Measurements from ENCODE around the gene GYS1. TPM values are rescaled to one million over a fixed set of nuclear protein-coding genes. Genes with fewer than 3 reads are reported as not detected.
A peak's percentile ranks its signal among the peaks of the same experiment; 100 is the strongest.
"Not testable (repeated sequence)": the region's sequence is repeated elsewhere in the genome, so short reads cannot be mapped to it uniquely, and the experiment has no call there.

The GYS1 gene
- total RNA-seq, 1 donor, result 10.0 TPM

DNA sequence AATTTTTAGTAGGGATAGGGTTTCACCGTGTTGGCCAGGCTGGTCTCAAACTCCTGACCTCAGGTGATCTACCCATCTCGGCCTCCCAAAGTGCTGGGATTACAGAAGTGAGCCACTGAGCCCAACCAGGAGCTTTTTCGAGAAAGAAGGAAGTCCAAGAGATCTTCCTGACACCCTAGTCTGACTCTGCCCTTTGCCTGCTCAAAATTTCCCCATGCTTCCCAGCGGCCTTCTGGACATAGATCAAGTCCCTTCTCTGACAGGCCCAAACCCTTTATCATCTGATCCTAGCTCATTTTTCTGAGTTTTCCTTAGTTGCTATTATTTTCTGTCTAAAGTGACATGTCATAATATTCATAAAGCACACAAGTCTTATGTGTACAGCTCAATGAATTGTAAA lies 40.0 kb downstream of the GYS1 start:
- H3K4me1 ChIP-seq (ENCODE audit: insufficient read depth, low read length), result peaks cover 23% of the 10 kb centered on the region
- no peaks in the 10 kb centered on the region for H3K27me3 ChIP-seq (ENCODE audit: insufficient read depth, low read length)
- H3K4me3 ChIP-seq (ENCODE audit: low read length), result no peak overlapping the region
- no peaks in the 10 kb centered on the region for H3K9me3 ChIP-seq (ENCODE audit: low read depth, low read length)

DNA sequence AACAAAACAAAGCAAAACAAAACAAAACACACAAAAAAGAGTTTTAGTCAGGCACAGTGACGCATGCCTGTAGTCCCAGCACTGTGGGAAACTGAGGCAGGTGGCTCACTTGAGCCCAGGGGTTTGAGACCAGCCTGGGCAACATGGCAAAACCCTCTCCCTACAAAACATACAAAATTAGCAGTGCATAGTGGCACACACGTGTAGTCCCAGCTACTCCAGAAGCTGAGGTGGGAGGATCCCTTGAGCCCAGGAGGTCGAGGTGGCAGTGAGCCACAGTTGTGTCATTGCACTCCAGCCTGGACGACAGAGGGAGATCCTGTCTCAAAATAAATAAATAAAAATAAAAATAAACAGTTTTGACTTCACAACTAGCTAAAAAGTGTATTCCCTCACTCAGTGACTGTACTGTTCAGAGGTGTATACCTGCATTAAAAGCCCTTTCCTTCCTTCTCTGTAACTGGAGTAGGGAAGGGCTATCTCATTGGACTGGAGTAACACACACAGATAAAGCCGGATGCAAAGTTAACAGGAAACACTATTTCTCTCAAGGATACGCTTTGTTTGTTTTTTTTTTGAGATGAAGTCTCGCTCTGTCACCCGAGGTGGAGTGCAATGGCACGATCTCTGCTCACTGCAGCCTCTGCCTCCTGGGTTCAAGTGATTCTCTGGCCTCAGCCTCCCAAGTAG lies 42.1 kb downstream of the GYS1 start:
- Histone ChIP-seq H3K4me1 (ENCODE audit: insufficient read depth, low read length) (peaks cover 16% of the 10 kb centered on the region), H3K9me3 (ENCODE audit: low read depth, low read length) (no peaks in the 10 kb centered on the region)

DNA sequence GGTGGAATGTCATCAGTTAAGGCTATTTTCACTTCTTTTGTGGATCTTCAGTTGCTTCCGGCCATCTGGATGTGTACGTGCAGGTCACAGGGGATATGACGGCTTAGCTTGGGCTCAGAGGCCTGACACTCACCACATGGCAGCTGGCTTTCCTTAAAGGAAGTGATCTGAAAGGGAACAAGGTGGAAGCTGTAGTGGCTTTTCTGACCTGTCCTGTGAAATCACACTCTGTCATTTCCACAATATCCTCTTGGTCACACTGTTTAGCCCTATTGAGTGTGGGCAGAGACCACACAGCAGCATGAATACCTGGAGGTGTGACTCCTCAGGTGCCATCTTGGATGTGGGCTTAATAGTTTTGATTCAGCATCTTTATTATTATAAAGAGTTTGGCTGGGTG lies 43.0 kb downstream of the GYS1 start:
- Histone ChIP-seq H3K9me3 (ENCODE audit: low read depth, low read length) (no peaks in the 10 kb centered on the region), H3K4me3 (ENCODE audit: low read length) (no peak overlapping the region), H3K4me1 (ENCODE audit: insufficient read depth, low read length) (peaks cover 7% of the 10 kb centered on the region), H3K27me3 (ENCODE audit: insufficient read depth, low read length) (no peaks in the 10 kb centered on the region)

More for the DNA sequence above, 42.1 kb downstream of the GYS1 start:
- Histone ChIP-seq H3K4me3 (ENCODE audit: low read length) (no peak overlapping the region), H3K27me3 (ENCODE audit: insufficient read depth, low read length) (no peaks in the 10 kb centered on the region)

DNA sequence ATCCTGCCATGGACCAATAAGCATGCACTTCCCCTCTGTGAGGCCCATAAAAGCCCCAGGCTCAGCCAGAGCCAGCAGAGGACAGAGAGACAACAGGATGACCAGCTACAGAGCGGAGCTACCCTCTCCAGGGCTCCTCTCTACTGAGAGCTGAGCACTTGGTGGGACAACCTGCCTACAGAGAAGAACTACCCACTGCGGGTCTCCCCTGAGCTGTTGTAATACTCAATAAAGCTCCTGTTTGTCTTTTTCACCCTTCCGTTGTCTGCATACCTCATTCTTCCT lies 45.9 kb downstream of the GYS1 start:
- no peak overlapping the region for H3K4me3 ChIP-seq (ENCODE audit: low read length)

DNA sequence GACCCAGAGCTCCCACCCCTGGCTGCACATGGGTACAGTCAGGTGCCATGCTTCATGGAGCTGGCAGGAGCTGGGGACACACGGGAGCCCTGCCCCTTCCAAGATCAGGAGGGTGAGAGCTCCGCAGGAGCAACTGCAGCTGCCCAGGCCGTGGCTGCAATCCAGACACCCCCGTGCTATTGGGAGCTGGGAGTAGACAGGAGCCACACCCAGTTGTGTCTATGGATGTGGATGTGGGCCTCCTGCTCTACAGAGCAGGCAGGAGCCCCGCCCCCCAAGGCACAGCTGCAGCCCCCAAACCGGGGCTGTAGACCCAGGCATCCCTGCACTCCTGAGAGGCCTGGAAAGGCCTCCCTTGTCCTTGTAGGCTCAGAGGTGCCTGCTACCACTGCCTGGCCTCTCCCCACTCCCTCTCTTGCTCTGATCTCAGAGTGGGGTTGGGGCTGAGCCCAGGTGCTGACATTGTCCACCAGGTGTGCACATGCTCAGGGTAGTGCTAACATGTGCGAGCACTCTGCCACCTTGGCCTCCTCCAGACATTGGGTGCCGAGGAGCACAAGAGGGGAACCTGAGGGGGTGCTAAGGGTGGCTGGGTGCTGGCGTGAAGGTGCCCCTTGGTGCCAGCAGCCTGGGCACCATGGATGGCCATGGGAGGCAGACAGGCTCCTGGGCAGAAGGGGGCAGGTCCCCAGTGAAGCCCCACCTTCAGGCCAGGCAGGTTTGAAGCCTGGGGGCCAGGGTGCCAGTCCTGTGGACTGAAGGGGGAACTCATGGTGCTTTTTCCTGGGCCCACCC lies 46.4 kb downstream of the GYS1 start:
- no peak overlapping the region for H3K4me3 ChIP-seq (ENCODE audit: low read length)
- no peaks in the 10 kb centered on the region for H3K27me3 ChIP-seq (ENCODE audit: insufficient read depth, low read length)
- H3K9me3 ChIP-seq (ENCODE audit: low read depth, low read length), result no peaks in the 10 kb centered on the region
- H3K4me1 ChIP-seq (ENCODE audit: insufficient read depth, low read length), result no peaks in the 10 kb centered on the region

More for the DNA sequence above, 45.9 kb downstream of the GYS1 start:
- Histone ChIP-seq H3K27me3 (ENCODE audit: insufficient read depth, low read length) (no peaks in the 10 kb centered on the region), H3K4me1 (ENCODE audit: insufficient read depth, low read length) (no peaks in the 10 kb centered on the region), H3K9me3 (ENCODE audit: low read depth, low read length) (no peaks in the 10 kb centered on the region)

DNA sequence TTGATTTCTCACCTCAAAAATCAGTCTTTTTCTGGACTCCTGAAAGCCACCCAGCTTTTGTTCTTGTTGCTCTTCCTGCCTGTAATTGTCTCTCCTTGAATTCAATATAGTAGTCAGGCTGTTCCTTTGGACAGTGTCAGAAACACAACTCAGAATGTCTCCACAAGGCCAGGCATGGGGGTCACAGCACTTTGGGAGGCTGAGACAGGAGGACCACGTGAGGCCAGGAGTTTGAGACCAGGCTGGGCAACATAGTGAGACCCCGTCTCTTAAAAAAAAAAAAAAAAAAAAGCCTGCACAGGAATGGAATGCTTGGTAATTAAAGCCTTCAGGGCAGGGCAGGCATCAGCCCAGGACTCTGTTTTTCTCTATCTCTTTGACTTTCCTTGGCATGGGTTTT lies 47.3 kb downstream of the GYS1 start:
- H3K27me3 ChIP-seq (ENCODE audit: insufficient read depth, low read length), result no peaks in the 10 kb centered on the region
- no peak overlapping the region for H3K4me3 ChIP-seq (ENCODE audit: low read length)
- no peaks in the 10 kb centered on the region for H3K4me1 ChIP-seq (ENCODE audit: insufficient read depth, low read length)
- H3K9me3 ChIP-seq (ENCODE audit: low read depth, low read length), result no peaks in the 10 kb centered on the region

DNA sequence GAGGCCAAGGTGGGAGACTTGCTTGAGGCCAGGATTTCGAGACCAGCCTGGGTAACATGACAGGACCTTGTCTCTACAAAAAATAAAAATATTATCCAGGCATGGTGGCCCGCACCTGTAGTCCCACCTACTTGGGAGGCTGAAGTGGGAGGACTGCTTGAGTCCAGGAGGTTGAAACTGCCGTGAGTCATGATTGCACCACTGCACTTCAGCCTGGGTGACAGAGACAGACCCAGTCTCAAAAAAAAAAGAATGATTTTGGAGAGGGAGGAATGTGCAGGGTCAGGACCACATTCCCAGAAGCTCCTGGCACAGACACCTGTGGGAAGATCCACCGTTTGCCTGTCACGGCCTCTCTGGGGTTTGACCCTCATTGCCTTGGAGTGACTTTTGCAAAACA lies 47.7 kb downstream of the GYS1 start:
- Histone ChIP-seq H3K4me1 (ENCODE audit: insufficient read depth, low read length) (no peaks in the 10 kb centered on the region), H3K9me3 (ENCODE audit: low read depth, low read length) (no peaks in the 10 kb centered on the region), H3K4me3 (ENCODE audit: low read length) (no peak overlapping the region), H3K27me3 (ENCODE audit: insufficient read depth, low read length) (no peaks in the 10 kb centered on the region)

DNA sequence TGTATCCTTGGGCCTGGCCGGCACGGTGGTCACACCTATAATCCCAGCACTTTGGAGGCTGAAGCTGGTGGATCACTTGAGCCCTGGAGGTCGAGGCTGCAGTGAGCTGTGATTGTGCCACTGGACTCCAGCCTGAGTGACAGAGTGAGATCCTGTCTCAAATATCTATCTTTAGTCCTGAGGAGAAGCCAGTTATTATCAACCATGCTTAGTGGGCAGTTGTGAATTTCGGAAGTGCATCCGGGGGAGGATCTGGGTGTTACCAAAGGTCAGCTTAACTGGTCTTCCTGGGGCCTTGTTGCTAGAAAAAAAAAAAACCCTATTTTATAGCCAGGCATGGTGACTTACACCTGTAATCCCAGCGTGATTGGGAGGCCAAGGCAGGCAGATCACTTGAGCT lies 50.0 kb downstream of the GYS1 start:
- Histone ChIP-seq H3K27me3 (ENCODE audit: insufficient read depth, low read length) (no peaks in the 10 kb centered on the region), H3K4me1 (ENCODE audit: insufficient read depth, low read length) (no peaks in the 10 kb centered on the region), H3K4me3 (ENCODE audit: low read length) (no peak overlapping the region), H3K9me3 (ENCODE audit: low read depth, low read length) (no peaks in the 10 kb centered on the region)

DNA sequence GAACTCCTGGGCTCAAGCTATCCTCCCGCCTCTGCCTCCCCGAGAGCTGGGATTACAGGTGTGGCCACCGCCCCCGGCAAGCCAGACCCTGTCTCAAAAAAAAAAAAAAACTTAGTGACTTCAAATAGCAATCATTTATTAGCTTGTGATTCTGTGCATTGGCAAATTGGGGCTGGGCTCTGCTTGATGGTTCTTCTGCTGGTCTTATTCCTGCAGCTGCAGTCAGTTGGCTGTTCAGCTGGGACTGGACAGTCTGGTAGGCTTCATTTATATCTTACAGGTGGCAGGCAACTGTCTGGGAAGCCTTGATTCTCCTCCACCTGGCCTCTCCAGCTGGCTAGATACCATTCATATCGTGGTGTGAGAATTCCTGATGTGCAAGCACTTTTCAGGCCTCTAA lies 52.2 kb downstream of the GYS1 start:
- no peaks in the 10 kb centered on the region for H3K9me3 ChIP-seq (ENCODE audit: low read depth, low read length)
- no peaks in the 10 kb centered on the region for H3K27me3 ChIP-seq (ENCODE audit: insufficient read depth, low read length)
- H3K4me3 ChIP-seq (ENCODE audit: low read length), result no peak overlapping the region
- no peaks in the 10 kb centered on the region for H3K4me1 ChIP-seq (ENCODE audit: insufficient read depth, low read length)

DNA sequence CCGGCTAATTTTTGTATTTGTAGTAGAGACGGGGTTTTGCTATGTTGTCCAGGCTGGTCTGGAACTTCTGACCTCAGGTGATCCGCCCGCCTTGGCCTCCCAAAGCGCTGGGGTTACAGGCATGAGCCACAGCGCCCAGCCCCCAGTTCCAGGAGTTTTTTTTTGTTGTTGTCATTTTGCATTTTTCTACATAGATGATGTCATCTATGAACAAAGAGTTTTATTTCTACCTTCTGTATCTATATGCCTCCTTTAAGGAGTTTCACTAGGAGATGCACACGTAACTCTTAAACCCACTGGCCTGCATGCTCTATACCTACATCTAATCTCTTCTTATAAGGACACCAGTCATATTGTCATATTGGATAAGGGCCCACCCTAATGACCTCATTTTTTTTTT lies 54.9 kb downstream of the GYS1 start:
- Histone ChIP-seq H3K27me3 (ENCODE audit: insufficient read depth, low read length) (peaks cover under 1% of the 10 kb centered on the region), H3K9me3 (ENCODE audit: low read depth, low read length) (no peaks in the 10 kb centered on the region), H3K4me1 (ENCODE audit: insufficient read depth, low read length) (peaks cover 10% of the 10 kb centered on the region), H3K4me3 (ENCODE audit: low read length) (no peak overlapping the region)

DNA sequence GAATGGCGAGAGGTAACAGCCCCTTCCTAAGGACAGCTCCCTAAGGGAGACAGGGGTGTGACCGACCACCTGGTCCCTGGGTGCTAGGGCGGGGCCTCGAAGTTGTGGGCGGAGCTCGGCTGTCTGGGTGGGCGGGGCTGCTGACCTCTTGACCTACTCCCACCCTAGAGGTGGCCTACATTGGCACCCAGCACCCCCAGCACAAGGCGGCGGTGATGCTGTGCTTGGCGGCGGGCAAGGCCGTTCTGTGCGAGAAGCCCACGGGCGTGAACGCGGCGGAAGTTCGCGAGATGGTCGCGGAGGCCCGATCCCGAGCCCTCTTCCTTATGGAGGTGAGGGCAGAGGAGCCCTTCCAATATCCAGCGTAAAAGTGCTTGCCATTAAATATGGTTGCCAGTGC lies 57.2 kb downstream of the GYS1 start:
- Histone ChIP-seq H3K4me3 (ENCODE audit: low read length) (no peak overlapping the region), H3K9me3 (ENCODE audit: low read depth, low read length) (no peaks in the 10 kb centered on the region), H3K4me1 (ENCODE audit: insufficient read depth, low read length) (peaks cover 16% of the 10 kb centered on the region), H3K27me3 (ENCODE audit: insufficient read depth, low read length) (peaks cover 11% of the 10 kb centered on the region)

DNA sequence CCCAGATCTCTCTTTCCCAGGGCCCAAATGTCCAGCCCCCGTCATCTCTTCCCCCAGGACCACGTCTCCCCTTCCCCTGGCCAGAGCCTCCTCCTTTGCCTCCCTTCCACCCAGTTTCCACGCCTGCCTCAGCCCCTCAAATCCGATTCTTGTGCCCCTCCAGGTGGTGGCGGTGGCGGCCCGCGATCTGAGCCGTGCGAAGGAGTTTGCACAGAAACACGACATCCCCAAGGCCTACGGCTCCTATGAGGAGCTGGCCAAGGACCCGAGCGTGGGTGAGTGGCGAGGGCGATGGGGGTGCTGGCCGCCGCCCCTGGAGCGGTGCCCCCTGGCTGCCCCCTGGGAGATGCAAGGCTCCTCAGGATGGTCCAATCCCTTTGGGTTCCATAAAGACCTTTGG lies 58.3 kb downstream of the GYS1 start:
- Histone ChIP-seq H3K9me3 (ENCODE audit: low read depth, low read length) (no peaks in the 10 kb centered on the region), H3K4me1 (ENCODE audit: insufficient read depth, low read length) (peaks cover 16% of the 10 kb centered on the region)

DNA sequence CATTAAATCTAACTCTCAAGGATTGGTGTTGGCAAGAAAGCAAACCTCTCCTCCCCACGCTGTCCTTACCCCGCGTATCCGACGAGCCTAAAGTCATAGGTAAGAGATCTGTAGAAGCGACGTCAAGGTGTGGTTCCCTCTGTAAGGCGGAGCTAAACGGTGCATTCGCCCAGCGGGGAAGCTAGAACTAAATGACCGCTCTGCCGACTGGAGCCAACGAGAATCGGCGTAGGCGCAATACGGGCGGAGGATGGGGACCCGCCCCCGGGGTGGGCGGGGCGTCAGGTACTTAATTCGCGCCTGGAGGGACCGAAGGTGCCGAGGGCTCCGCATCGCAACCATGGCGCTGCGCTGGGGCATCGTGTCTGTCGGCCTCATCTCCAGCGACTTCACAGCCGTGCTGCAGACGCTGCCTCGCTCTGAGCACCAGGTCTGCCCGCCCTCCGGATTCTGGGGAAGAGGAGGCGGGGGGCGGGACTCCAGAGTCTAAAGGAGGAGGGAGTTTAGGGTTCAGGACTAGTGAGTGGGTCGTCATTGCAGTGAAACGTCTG lies 59.7 kb downstream of the GYS1 start, which contains the start of gene DHDH:
DHDH (plus strand) TSS at position 318 of the 551 bp plus-strand sequence; CDS start at position 341, 23 bp downstream.
- Histone ChIP-seq H3K4me1 (ENCODE audit: insufficient read depth, low read length) (peaks cover 16% of the 10 kb centered on the region), H3K27me3 (ENCODE audit: insufficient read depth, low read length) (peaks cover 11% of the 10 kb centered on the region), H3K4me3 (ENCODE audit: low read length) (peak within 1 kb of the TSS; percentile 29), H3K9me3 (ENCODE audit: low read depth, low read length) (no peaks in the 10 kb centered on the region)

More for the DNA sequence above, 58.3 kb downstream of the GYS1 start:
- H3K4me3 ChIP-seq (ENCODE audit: low read length), result no peak overlapping the region
- H3K27me3 ChIP-seq (ENCODE audit: insufficient read depth, low read length), result peaks cover 11% of the 10 kb centered on the region

DNA sequence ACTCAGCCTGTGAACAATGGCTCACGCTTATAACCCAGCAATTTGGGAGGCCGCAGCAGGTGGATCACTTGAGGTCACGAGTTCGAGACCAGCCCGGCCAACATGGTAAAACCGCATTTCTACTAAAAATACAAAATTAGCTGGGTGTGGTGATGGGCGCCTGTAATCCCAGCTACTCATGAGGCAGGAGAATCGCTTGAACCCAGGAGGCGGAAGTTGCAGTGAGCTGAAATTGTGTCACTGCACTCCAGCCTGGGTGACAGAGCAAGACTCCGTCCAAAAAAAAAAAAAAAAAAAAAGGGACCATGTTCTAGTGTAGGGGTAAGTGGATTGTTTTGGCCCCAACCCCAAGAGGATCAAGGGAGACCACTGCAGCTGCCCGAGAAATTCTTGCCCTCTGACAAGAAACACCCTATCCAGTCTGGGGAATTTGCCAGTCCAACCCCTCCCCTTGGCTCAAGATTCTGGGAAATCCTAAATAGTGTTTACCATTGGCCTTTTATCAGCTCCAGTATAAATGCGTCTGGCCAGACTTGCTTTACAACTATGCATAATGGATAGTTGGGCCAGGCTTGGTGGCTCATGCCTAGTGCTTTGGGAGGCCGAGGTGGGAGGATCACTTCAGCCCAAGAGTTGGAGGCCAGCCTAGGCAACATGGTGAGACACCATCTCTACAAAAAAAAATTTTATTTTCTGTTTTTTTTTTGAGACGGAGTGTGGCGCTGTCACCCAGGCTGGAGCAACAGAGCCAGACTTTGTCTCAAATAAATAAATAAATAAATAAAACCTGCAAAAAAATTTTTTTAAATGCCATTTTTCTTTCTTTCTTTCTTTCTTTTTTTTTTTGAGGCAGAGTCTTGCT lies 64.7 kb downstream of the GYS1 start:
- H3K9me3 ChIP-seq (ENCODE audit: low read depth, low read length), result no peaks in the 10 kb centered on the region
- H3K4me1 ChIP-seq (ENCODE audit: insufficient read depth, low read length), result peaks cover 8% of the 10 kb centered on the region
- H3K4me3 ChIP-seq (ENCODE audit: low read length), result no peak overlapping the region
- H3K27me3 ChIP-seq (ENCODE audit: insufficient read depth, low read length), result peaks cover 11% of the 10 kb centered on the region

DNA sequence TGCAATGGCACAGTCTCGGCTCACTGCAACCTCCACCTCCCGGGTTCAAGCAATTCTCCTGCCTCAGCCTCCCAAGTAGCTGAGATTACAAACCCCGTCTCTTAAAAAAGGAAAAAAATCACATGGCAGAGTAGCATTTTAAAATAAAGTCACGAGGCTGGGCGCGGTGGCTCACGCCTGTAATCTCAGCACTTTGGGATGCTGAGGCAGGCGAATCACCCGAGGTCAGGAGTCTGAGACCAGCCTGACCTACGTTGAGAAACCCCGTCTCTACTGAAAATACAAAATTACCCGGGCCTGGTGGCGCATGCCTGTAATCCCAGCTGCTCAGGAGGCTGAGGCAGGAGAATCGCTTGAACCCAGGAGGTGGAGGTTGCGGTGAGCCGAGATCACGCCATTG lies 65.4 kb downstream of the GYS1 start:
- not testable (repeated sequence) for H3K4me3 ChIP-seq (ENCODE audit: low read length); H3K4me1 ChIP-seq (ENCODE audit: insufficient read depth, low read length); H3K9me3 ChIP-seq (ENCODE audit: low read depth, low read length); H3K27me3 ChIP-seq (ENCODE audit: insufficient read depth, low read length)

Measured in mononuclear cell (primary cell).